ENCODE results near the gene TRIO.

DNA sequence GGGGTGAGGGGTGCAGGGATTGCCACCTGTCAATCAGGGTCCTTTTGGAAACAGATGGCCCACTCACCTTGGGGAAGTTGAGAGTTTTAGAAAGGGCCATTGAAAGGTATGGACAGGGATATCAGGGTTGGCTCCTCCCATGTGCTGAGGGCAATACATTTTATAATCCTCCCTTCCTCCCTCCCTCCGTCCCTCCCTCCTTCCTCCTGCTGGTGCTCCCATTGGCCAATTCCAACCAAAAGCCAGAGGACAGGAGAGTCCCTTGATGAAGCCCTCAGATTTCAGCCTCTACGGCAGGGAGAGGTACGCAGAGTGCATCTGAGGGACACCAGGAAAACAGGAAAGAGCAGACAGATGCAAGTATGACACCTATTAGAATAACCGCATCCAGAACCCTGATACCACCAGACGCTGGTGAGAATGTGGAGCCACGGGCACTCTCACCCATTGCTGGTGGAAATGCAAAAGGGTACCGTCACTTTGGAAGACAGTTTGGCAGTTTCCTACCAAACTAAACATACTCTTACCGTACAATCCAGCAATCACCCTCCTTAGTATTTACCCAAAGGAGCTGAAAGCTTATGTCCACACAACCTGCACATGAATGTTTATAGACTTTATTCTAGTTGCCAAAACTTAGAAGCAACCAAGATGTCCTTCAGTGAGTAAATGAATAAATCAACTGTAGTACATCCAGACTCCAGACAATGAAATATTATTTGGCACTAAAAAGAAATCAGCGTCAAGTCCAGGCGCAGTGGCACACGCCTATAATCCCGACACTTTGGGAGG lies 380.3 kb downstream of the TRIO start:
- TF ChIP-seq, protein P1, sequence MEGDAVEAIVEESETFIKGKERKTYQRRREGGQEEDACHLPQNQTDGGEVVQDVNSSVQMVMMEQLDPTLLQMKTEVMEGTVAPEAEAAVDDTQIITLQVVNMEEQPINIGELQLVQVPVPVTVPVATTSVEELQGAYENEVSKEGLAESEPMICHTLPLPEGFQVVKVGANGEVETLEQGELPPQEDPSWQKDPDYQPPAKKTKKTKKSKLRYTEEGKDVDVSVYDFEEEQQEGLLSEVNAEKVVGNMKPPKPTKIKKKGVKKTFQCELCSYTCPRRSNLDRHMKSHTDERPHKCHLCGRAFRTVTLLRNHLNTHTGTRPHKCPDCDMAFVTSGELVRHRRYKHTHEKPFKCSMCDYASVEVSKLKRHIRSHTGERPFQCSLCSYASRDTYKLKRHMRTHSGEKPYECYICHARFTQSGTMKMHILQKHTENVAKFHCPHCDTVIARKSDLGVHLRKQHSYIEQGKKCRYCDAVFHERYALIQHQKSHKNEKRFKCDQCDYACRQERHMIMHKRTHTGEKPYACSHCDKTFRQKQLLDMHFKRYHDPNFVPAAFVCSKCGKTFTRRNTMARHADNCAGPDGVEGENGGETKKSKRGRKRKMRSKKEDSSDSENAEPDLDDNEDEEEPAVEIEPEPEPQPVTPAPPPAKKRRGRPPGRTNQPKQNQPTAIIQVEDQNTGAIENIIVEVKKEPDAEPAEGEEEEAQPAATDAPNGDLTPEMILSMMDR (IDR thresholded peaks at IDR 0.05; ENCODE audit: low read depth, low read length, poor library complexity, severe bottlenecking) = no peak
- no peak for TF ChIP-seq EZH2phosphoT487 (IDR thresholded peaks at IDR 0.05; ENCODE audit: borderline replicate concordance, low read length)
